BJ (cell line): ENCODE measurements around the gene PIK3R6. TPM values are rescaled to one million over a fixed set of nuclear protein-coding genes. Genes with fewer than 3 reads are reported as not detected.
"Not testable (repeated sequence)": the region's sequence is repeated elsewhere in the genome, so short reads cannot be mapped to it uniquely, and the experiment has no call there.

Source experiments
- CTCF ChIA-PET: fragments of 350-600 bp; formaldehyde crosslinking; extraction: SDS; loops from one replicate; lab custom pipeline; 2021; ENCODE audit warnings: antibody characterized with exemption, inconsistent platforms; lab: Yijun Ruan, JAX
- POLR2A ChIA-PET: fragments of 300-600 bp; sonication (Branson Sonifier 250); formaldehyde crosslinking; extraction: SDS; loops from one replicate; lab custom pipeline; 2021; ENCODE audit warnings: antibody characterized with exemption; lab: Charles Lee
- DNase-seq: peaks from one replicate; pipeline ENCODE4 v3.0.0-alpha.2; 2011; ENCODE audit warnings: low read depth
- H3K27me3 ChIP-seq: 2 replicates; pipeline ENCODE4 v1.6.0; 2011; ENCODE audit warnings: low read length; ENCODE audit not compliant: control insufficient read depth, insufficient read depth
- H3K36me3 ChIP-seq: 2 replicates; pipeline ENCODE4 v1.5.1; 2011; ENCODE audit warnings: low read length; ENCODE audit not compliant: control insufficient read depth, insufficient read depth
- H3K4me3 ChIP-seq: 2 replicates; pipeline ENCODE4 v1.5.1; 2011; ENCODE audit warnings: low read depth, mild to moderate bottlenecking, control low read depth, low read length
- CTCF ChIP-seq: IDR thresholded peaks from 2 replicates; pipeline ENCODE4 v1.5.1; 2011; ENCODE audit warnings: low read depth, mild to moderate bottlenecking, control low read depth, inconsistent platforms, low read length, moderate library complexity; ENCODE audit not compliant: insufficient read depth
- polyA plus RNA-seq: library from polyadenylated mRNA; depleted of rRNA; stranded (reverse); fragments of >200 nt; gene quantifications from 2 replicates; pipeline ENCODE4 v1.2.3, GENCODE V29; 2011

The PIK3R6 gene
- polyA plus RNA-seq, 1 experiment: not detected

GRCh38 chr17:8887301-8887700 is 19.8 kb upstream of the PIK3R6 start:
- no peaks in the 10 kb centered on the region for H3K27me3 ChIP-seq
- H3K36me3 ChIP-seq: no peaks in the 10 kb centered on the region
- ChIA-PET POLR2A (no interaction called here), CTCF (interaction anchor here (4.1 kb wide), 1 partner anchor 13 kb away, joined by 17 read pairs; no protein-coding TSS in a partner anchor)
- no peak overlapping the region for H3K4me3 ChIP-seq
- no peak for DNase-seq
- no peak for TF ChIP-seq CTCF

- CTCF ChIA-PET: interaction anchor here (0.6 kb wide), 1 partner anchor 13 kb away, joined by 3 read pairs; no protein-coding TSS in a partner anchor
- POLR2A ChIA-PET: no interaction called here
- H3K36me3 ChIP-seq: no peaks in the 10 kb centered on the region
- no peak for DNase-seq
- no peak for TF ChIP-seq CTCF
- H3K4me3 ChIP-seq: no peak overlapping the region
- no peaks in the 10 kb centered on the region for H3K27me3 ChIP-seq
These were observed 18.7 kb upstream of the PIK3R6 start for GRCh38 chr17:8885967-8886684.

- POLR2A ChIA-PET, DNase-seq, H3K36me3 ChIP-seq, CTCF ChIA-PET, H3K4me3 ChIP-seq, H3K27me3 ChIP-seq: not testable (repeated sequence)
These were observed 17.9 kb upstream of the PIK3R6 start for GRCh38 chr17:8885163-8885966.

- POLR2A ChIA-PET: no interaction called here
- no peaks in the 10 kb centered on the region for H3K27me3 ChIP-seq
- CTCF ChIA-PET: no interaction called here
- DNase-seq: no peak
- no peaks in the 10 kb centered on the region for H3K36me3 ChIP-seq
- no peak for TF ChIP-seq CTCF
- H3K4me3 ChIP-seq: no peak overlapping the region
These were observed 17.0 kb upstream of the PIK3R6 start for GRCh38 chr17:8884336-8884990.

GRCh38 chr17:8883353-8883752 is 15.9 kb upstream of the PIK3R6 start:
- no peak for DNase-seq
- TF ChIP-seq CTCF: no peak
- POLR2A ChIA-PET: no interaction called here
- no peaks in the 10 kb centered on the region for H3K36me3 ChIP-seq
- CTCF ChIA-PET: no interaction called here
- H3K27me3 ChIP-seq: no peaks in the 10 kb centered on the region
- no peak overlapping the region for H3K4me3 ChIP-seq
